Hepatocyte (in vitro differentiated cells): ENCODE data around the gene CNNM2. TPM values are rescaled to one million over a fixed set of nuclear protein-coding genes. Genes with fewer than 3 reads are reported as not detected.
"Not testable (repeated sequence)": the region's sequence is repeated elsewhere in the genome, so short reads cannot be mapped to it uniquely, and the experiment has no call there.

Source experiments
- DNase-seq: peaks from one replicate; pipeline ENCODE4 v3.0.0-alpha.2; 2016; ENCODE audit warnings: low spot score
- H2AFZ ChIP-seq: fragments of 200-600 bp; sonication (generic); 2 replicates; pipeline ENCODE4 v1.6.0; 2016; ENCODE audit warnings: antibody characterized with exemption, mild to moderate bottlenecking
- H3K27ac ChIP-seq: fragments of 200-600 bp; sonication (generic); 2 replicates; pipeline ENCODE4 v1.5.1; 2016; ENCODE audit warnings: mild to moderate bottlenecking
- H3K27me3 ChIP-seq: fragments of 200-600 bp; sonication (generic); 2 replicates; pipeline ENCODE4 v1.6.1; 2016
- H3K36me3 ChIP-seq: fragments of 200-600 bp; sonication (generic); replicated peaks from 2 replicates; pipeline ENCODE4 v1.5.1; 2016; ENCODE audit warnings: low read depth; ENCODE audit not compliant: insufficient read depth
- H3K4me1 ChIP-seq: fragments of 200-600 bp; sonication (generic); 2 replicates; pipeline ENCODE4 v1.5.1; 2016; ENCODE audit warnings: mild to moderate bottlenecking, moderate library complexity; ENCODE audit not compliant: insufficient read depth
- H3K4me2 ChIP-seq: fragments of 200-600 bp; sonication (generic); 2 replicates; pipeline ENCODE4 v1.6.0; 2016
- H3K4me3 ChIP-seq: fragments of 200-600 bp; sonication (generic); 2 replicates; pipeline ENCODE4 v1.5.1; 2016; ENCODE audit warnings: mild to moderate bottlenecking
- H3K79me2 ChIP-seq: fragments of 200-600 bp; sonication (generic); 2 replicates; pipeline ENCODE4 v1.6.0; 2017; ENCODE audit warnings: mild to moderate bottlenecking
- H3K9me2 ChIP-seq: fragments of 200-600 bp; sonication (generic); replicated peaks from 2 replicates; pipeline ENCODE4 v1.6.0; 2017; ENCODE audit warnings: mild to moderate bottlenecking; ENCODE audit not compliant: insufficient read depth
- H3K9me3 ChIP-seq: fragments of 200-600 bp; sonication (generic); 2 replicates; pipeline ENCODE4 v1.5.1; 2016; ENCODE audit warnings: low read depth, mild to moderate bottlenecking
- H4K20me1 ChIP-seq: fragments of 200-600 bp; sonication (generic); 2 replicates; pipeline ENCODE4 v1.6.0; 2016; ENCODE audit warnings: mild to moderate bottlenecking; ENCODE audit not compliant: insufficient read depth, poor library complexity, severe bottlenecking
- CTCF ChIP-seq: fragments of 200-600 bp; sonication (generic); IDR thresholded peaks from 2 replicates; pipeline ENCODE4 v1.5.1; 2016; ENCODE audit warnings: antibody characterized with exemption, mild to moderate bottlenecking; ENCODE audit not compliant: poor library complexity
- EZH2 ChIP-seq: fragments of 200-600 bp; sonication (generic); IDR thresholded peaks from 2 replicates; pipeline ENCODE4 v1.6.1; 2016; ENCODE audit warnings: antibody characterized with exemption, mild to moderate bottlenecking, borderline replicate concordance
- EZH2phosphoT487 ChIP-seq: fragments of 200-600 bp; sonication (generic); IDR thresholded peaks from one replicate; pipeline ENCODE4 v1.6.1; 2018; ENCODE audit warnings: antibody characterized with exemption, mild to moderate bottlenecking, low read depth, moderate library complexity; ENCODE audit not compliant: unreplicated experiment, severe bottlenecking
- WGBS: methylation state at CpG from one replicate; pipeline ENCODE4 v1.1.6; 2016; ENCODE audit warnings: low lambda C conversion rate; ENCODE audit errors: missing lambda C conversion rate; 5-methylcytosine and 5-hydroxymethylcytosine counted together
- polyA plus RNA-seq: library from polyadenylated mRNA; unstranded; fragments of >200 nt; fragmentation: Nextera tagmentation; extraction: Ambion mirVana; gene quantifications from 2 replicates; pipeline ENCODE4 v1.2.1, GENCODE V29; 2016
- total RNA-seq: library from RNA; depleted of rRNA; stranded (reverse); fragments of >200 nt; gene quantifications from 2 replicates; pipeline ENCODE4 v1.2.3, GENCODE V29; 2014

The CNNM2 gene
- total and polyA plus RNA-seq, 2 experiments from 2014 or later: 6.8 to 9.8 TPM

DNA sequence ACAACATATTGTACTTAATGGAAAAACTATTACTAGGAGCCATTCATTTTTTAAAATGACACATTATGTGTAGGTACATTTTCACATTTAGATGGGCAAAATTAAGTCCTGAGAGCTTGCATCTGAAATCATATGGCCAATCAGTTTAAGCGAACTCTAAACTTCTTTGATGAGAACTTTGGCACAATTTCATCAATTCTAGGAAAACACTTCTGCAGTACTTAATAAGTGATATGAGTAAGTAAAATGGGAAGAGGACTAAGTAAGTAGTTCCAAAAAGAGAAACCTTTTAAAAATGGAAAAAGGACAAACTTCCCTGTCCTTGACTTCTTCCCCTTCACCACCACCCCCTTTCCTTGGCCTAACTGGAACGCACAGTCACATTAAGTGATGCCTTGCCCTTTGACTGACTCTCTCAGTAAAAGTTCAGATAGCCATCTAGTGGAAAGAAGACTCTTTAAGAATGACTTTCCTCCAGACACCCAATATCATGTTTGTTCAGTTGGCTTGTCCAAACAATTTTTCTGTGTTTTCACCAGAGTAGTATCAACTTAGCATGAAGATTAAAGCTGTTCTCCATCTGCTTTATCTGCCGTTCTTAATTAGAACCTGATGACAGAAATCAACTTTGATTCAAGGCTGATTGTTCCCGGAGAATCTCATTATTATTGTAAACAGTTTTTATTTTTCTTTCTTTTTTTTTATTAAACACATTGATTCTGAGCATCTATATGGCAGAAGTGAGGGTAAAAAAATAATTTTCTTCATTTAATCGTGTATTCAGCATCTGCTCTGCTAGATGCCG lies 45.1 kb downstream of the CNNM2 start:
- H2AFZ ChIP-seq: no peak overlapping the region
- H3K4me1 ChIP-seq: peaks cover 31% of the 10 kb centered on the region
- no peaks in the 10 kb centered on the region for H4K20me1 ChIP-seq
- no peaks in the 10 kb centered on the region for H3K27me3 ChIP-seq
- no peak for DNase-seq
- H3K9me2 ChIP-seq: no peaks in the 10 kb centered on the region
- no peaks in the 10 kb centered on the region for H3K79me2 ChIP-seq
- 52% methylated on average over 6 of the region's 6 CpGs for WGBS
- H3K4me3 ChIP-seq: no peak overlapping the region
- H3K4me2 ChIP-seq: no peak overlapping the region
- TF ChIP-seq CTCF (no peak), EZH2phosphoT487 (no peak), EZH2 (no peak)
- H3K9me3 ChIP-seq: no peaks in the 10 kb centered on the region
- H3K27ac ChIP-seq: no peak overlapping the region
- H3K36me3 ChIP-seq: no peaks in the 10 kb centered on the region

- H2AFZ ChIP-seq: no peak overlapping the region
- peaks cover 31% of the 10 kb centered on the region for H3K4me1 ChIP-seq
- WGBS: 79% methylated on average over 2 of the region's 2 CpGs
- no peaks in the 10 kb centered on the region for H3K9me2 ChIP-seq
- no peaks in the 10 kb centered on the region for H3K27me3 ChIP-seq
- no peaks in the 10 kb centered on the region for H3K79me2 ChIP-seq
- no peaks in the 10 kb centered on the region for H3K9me3 ChIP-seq
- TF ChIP-seq EZH2 (no peak), CTCF (no peak), EZH2phosphoT487 (no peak)
- no peak overlapping the region for H3K4me3 ChIP-seq
- no peaks in the 10 kb centered on the region for H4K20me1 ChIP-seq
- H3K4me2 ChIP-seq: no peak overlapping the region
- no peaks in the 10 kb centered on the region for H3K36me3 ChIP-seq
- H3K27ac ChIP-seq: no peak overlapping the region
- no peak for DNase-seq
Measured at GRCh38 chr10:102963756-102964025, 45.6 kb downstream of the CNNM2 start.

GRCh38 chr10:102964064-102964463 lies 46.0 kb downstream of the CNNM2 start:
- WGBS: 90% methylated on average over 2 of the region's 2 CpGs
- H3K4me3 ChIP-seq, H3K79me2 ChIP-seq, H3K4me2 ChIP-seq, H3K27me3 ChIP-seq, DNase-seq, H4K20me1 ChIP-seq, H3K36me3 ChIP-seq, H3K27ac ChIP-seq, H2AFZ ChIP-seq, H3K9me2 ChIP-seq, H3K9me3 ChIP-seq: not testable (repeated sequence)
- H3K4me1 ChIP-seq: peaks cover 31% of the 10 kb centered on the region

DNA sequence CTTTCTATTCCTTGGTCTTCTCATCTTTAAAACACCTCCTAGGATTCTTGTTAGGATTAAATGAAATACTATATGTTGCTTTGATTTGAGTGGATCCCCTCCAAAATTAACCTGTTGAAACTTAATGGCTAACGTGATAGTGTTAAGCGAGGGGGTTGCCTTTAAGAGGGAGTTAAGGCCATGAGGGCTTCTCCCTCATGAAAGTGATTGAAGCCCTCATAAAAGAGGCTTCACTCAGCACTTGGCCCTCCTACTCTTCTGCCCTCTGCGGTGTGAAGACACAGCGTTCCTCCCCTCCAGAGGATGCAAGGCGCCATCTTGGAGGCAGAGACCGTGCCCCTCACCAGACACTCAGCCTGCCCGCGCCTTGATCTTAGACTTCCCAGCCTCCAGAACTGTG lies 46.6 kb downstream of the CNNM2 start:
- H3K79me2 ChIP-seq: peaks cover under 1% of the 10 kb centered on the region
- H2AFZ ChIP-seq: no peak overlapping the region
- no peaks in the 10 kb centered on the region for H3K27me3 ChIP-seq
- no peaks in the 10 kb centered on the region for H3K9me2 ChIP-seq
- H3K4me2 ChIP-seq: peak overlapping the region; percentile 58
- H3K27ac ChIP-seq: peak overlapping the region; percentile 76
- H3K4me1 ChIP-seq: peaks cover 31% of the 10 kb centered on the region
- no peak for DNase-seq
- 90% methylated on average over 8 of the region's 8 CpGs for WGBS
- no peak overlapping the region for H3K4me3 ChIP-seq
- H3K9me3 ChIP-seq: no peaks in the 10 kb centered on the region
- H3K36me3 ChIP-seq: no peaks in the 10 kb centered on the region
- no peaks in the 10 kb centered on the region for H4K20me1 ChIP-seq
- TF ChIP-seq EZH2phosphoT487: no peak
- TF ChIP-seq CTCF: no peak
- TF ChIP-seq EZH2: no peak
